Fibroblast of villous mesenchyme (primary cell): Measurements from ENCODE around the gene KIF24. TPM values are rescaled to one million over a fixed set of nuclear protein-coding genes. Genes with fewer than 3 reads are reported as not detected.
"Not testable (repeated sequence)": the region's sequence is repeated elsewhere in the genome, so short reads cannot be mapped to it uniquely, and the experiment has no call there.

Experiments used
- DNase-seq: peaks from one replicate; pipeline ENCODE4 v3.0.0-alpha.2; 2010; ENCODE audit warnings: low read depth
- H3K4me3 ChIP-seq: 2 replicates; pipeline ENCODE4 v1.5.1; 2011; ENCODE audit warnings: low read depth, mild to moderate bottlenecking, low read length
- total RNA-seq: library from RNA; depleted of rRNA; stranded (reverse); fragments of >200 nt; gene quantifications from 2 replicates; pipeline ENCODE4 v1.2.3, GENCODE V29; 2012
- TF ChIP-seq, protein P1 (sequence below): IDR thresholded peaks from 2 replicates; pipeline ENCODE4 v1.5.1; 2012; ENCODE audit warnings: low read depth, mild to moderate bottlenecking, low read length; ENCODE audit not compliant: insufficient read depth

KIF24 gene
- total RNA-seq, 1 donor: 3.5 TPM

GRCh38 chr9:34370335-34370969 lies 41.4 kb upstream of the KIF24 start:
- TF ChIP-seq, protein P1, sequence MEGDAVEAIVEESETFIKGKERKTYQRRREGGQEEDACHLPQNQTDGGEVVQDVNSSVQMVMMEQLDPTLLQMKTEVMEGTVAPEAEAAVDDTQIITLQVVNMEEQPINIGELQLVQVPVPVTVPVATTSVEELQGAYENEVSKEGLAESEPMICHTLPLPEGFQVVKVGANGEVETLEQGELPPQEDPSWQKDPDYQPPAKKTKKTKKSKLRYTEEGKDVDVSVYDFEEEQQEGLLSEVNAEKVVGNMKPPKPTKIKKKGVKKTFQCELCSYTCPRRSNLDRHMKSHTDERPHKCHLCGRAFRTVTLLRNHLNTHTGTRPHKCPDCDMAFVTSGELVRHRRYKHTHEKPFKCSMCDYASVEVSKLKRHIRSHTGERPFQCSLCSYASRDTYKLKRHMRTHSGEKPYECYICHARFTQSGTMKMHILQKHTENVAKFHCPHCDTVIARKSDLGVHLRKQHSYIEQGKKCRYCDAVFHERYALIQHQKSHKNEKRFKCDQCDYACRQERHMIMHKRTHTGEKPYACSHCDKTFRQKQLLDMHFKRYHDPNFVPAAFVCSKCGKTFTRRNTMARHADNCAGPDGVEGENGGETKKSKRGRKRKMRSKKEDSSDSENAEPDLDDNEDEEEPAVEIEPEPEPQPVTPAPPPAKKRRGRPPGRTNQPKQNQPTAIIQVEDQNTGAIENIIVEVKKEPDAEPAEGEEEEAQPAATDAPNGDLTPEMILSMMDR: no peak
- DNase-seq: no peak
- peak overlapping the region; percentile 55 for H3K4me3 ChIP-seq

DNA sequence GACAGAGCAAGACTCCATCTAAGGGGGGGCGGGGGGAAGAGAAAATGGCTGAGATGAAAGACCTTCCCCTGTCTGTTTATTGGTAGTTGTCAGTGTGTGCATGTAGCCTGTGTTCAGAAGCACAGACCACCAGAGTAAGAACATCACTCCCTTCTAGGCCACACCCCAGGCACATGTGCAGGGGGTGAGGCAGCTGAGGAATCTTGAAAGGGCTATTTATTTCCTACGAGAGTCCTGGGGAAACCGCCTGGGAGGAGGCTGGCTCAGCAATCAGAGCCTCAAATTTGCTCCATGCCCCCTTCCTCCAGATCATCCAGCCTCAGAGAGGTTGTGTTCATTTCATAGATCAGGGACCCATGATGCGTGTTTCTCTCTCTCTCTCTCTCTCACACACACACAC lies 40.6 kb upstream of the KIF24 start:
- no peak for DNase-seq
- TF ChIP-seq, protein P1: no peak
- no peak overlapping the region for H3K4me3 ChIP-seq

GRCh38 chr9:34368796-34369195 lies 39.7 kb upstream of the KIF24 start:
- not testable (repeated sequence) for DNase-seq, H3K4me3 ChIP-seq

GRCh38 chr9:34367751-34368410 lies 38.8 kb upstream of the KIF24 start:
- not testable (repeated sequence) for H3K4me3 ChIP-seq, DNase-seq

DNA sequence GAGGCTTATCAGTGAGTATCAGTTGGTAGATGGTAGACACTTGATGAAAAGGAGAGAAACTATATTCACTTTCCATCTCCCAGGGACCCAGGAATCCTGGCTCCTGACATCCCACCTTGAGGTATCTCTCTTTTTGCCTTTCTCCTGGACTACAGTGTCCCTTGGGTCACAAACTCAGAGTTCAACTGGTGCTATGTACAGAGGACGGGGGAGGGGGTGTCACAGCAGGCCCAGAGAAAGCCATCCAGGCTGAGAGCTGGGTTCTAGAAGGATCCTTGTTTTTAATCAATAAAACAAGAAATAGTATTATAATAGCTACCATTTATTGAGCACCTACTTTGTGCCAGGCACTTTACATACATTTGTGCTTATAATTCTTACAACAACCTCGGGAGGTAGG lies 37.3 kb upstream of the KIF24 start:
- TF ChIP-seq, protein P1: no peak
- no peak for DNase-seq
- H3K4me3 ChIP-seq: no peak overlapping the region

DNA sequence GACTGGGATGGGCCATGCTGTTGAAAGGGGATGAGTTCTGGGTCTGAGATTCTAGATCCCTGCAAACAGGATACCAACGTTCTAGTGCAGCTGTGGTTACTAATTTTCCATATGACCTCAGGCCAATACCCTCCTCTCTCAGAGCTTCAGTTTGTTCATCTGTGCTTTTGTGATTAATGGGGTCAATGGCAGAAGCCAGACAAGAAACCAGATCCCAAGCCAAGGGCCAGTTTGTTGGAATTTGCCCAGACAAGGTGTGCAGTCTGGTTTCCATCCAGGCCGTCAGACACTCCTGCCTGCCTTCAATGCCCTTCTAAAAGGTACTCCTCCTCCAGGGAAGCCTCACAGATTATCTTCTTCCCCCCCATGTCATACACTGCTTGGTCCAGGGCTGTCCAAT lies 36.2 kb upstream of the KIF24 start:
- DNase-seq: no peak
- TF ChIP-seq, protein P1: no peak
- no peak overlapping the region for H3K4me3 ChIP-seq

- TF ChIP-seq, protein P1: no peak
- DNase-seq: no peak
- H3K4me3 ChIP-seq: no peak overlapping the region
Measured at GRCh38 chr9:34363619-34364351, 34.7 kb upstream of the KIF24 start.
